Stimulated activated CD4-positive, alpha-beta T cell treated with anti-CD3 and anti-CD28 coated beads, Interleukin-4, amount 100 ng/mL, for 1 hour (primary cell): ENCODE measurements around the gene OASL.
A peak's percentile ranks its signal among the peaks of the same experiment; 100 is the strongest.
"Not testable (repeated sequence)": the region's sequence is repeated elsewhere in the genome, so short reads cannot be mapped to it uniquely, and the experiment has no call there.

Experiments
- DNase-seq: peaks from one replicate; pipeline ENCODE4 v3.0.0-alpha.2; 2020

Gene OASL

GRCh38 chr12:121038861-121039668, at the start of gene OASL:
Gene OASL (minus strand): TSS chr12:121039246. CDS start chr12:121038971, 275 bp downstream.
- peak; percentile 29 for DNase-seq

GRCh38 chr12:121088195-121088585, 49.1 kb upstream of the OASL start:
- DNase-seq, result no peak

GRCh38 chr12:121087467-121088194, 48.6 kb upstream of the OASL start:
- no peak for DNase-seq

GRCh38 chr12:121086781-121087295, 47.8 kb upstream of the OASL start:
- no peak for DNase-seq

GRCh38 chr12:121085506-121086353, 46.7 kb upstream of the OASL start:
- DNase-seq, result no peak

- no peak for DNase-seq
Measured at GRCh38 chr12:121085069-121085468, 46.0 kb upstream of the OASL start.

- no peak for DNase-seq
Measured at GRCh38 chr12:121084229-121084628, 45.2 kb upstream of the OASL start.

- DNase-seq, result no peak
Measured at GRCh38 chr12:121080909-121081308, 41.9 kb upstream of the OASL start.

GRCh38 chr12:121079736-121080272, 40.8 kb upstream of the OASL start:
- DNase-seq, result no peak

- not testable (repeated sequence) for DNase-seq
Measured at GRCh38 chr12:121077440-121077839, 38.4 kb upstream of the OASL start.

- not testable (repeated sequence) for DNase-seq
Measured at GRCh38 chr12:121075911-121076310, 36.9 kb upstream of the OASL start.

- DNase-seq, result no peak
Measured at GRCh38 chr12:121072147-121072546, 33.1 kb upstream of the OASL start.

GRCh38 chr12:121069206-121069605, 30.2 kb upstream of the OASL start:
- no peak for DNase-seq

GRCh38 chr12:121065345-121065744, 26.3 kb upstream of the OASL start:
- no peak for DNase-seq

- not testable (repeated sequence) for DNase-seq
Measured at GRCh38 chr12:121064586-121064985, 25.5 kb upstream of the OASL start.

- DNase-seq, result no peak
Measured at GRCh38 chr12:121064116-121064515, 25.1 kb upstream of the OASL start.

- no peak for DNase-seq
Measured at GRCh38 chr12:121062391-121063045, 23.5 kb upstream of the OASL start.

- no peak for DNase-seq
Measured at GRCh38 chr12:121061831-121062230, 22.8 kb upstream of the OASL start.

- DNase-seq, result peak; percentile 38
Measured at GRCh38 chr12:121060149-121061001, 21.3 kb upstream of the OASL start.

GRCh38 chr12:121059031-121059898, 20.2 kb upstream of the OASL start:
- DNase-seq, result no peak
